Stimulated activated CD8-positive, alpha-beta memory T cell treated with anti-CD3 and anti-CD28 coated beads, Interleukin-15, amount 100 ng/mL, for 4 hours (primary cell): Measurements from ENCODE around the gene EZH1.
A peak's percentile ranks its signal among the peaks of the same experiment; 100 is the strongest.
"Not testable (repeated sequence)": the region's sequence is repeated elsewhere in the genome, so short reads cannot be mapped to it uniquely, and the experiment has no call there.

Source experiments
- DNase-seq, 2 donors: peaks; one replicate each; pipeline ENCODE4 v3.0.0-alpha.2; 2020; ENCODE audit warnings: low read depth in 2 of 2

The EZH1 gene

DNA sequence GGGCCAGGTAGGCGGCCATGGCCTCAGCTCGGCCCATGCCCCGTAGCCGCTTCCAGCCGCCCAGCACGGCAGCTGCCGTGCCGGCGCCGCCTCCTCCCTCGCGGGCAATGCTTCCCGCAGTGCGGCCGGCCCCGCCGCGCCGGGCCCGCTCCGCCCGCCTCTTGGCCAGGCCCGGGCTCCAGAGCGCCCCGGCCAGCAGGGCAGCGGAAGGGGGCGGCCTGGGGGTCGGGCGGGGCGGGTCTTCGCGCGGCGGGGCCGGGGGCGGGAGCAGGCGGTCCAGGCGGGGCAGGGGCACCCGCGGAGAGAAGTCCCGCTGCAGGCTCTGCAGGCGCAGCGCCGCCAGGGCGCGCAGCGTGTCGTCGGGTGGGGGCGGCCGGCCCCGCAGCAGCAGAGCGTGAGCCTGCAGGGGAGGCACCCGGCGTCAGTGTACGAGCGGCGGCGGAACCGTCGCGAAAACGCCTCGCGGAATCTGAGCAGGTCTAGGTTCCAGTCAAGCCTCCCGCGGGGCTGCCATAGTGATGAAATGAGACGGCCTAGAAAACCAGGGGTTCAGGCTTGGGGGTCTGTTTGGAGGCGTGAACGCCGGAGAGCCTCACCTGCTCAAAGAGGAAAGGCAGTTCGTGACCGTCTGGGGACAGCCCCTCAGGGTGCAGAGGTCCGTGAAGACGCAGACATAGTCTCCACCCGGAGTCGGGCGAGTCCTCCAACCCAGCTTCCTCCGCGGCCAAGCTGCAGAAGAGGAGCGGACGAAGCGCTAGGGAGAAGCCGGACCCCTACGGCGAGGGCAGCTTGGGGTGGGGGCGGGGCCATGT is 74.7 kb downstream of the EZH1 start:
- DNase-seq: no peak

DNA sequence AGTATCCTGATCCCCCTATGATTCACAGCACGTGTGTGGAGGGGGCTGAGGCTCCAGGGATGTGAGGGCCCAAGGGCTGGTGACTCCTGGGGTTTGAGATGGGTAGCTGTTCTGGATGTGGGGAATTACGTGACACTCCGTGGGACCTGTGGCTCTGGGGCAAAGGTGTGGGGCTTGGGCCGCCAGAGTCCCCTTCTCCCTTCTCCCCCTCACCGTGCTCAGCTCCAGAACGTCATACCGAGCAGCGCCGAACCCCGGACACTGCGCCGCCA is 75.2 kb downstream of the EZH1 start:
- DNase-seq: no peak

DNA sequence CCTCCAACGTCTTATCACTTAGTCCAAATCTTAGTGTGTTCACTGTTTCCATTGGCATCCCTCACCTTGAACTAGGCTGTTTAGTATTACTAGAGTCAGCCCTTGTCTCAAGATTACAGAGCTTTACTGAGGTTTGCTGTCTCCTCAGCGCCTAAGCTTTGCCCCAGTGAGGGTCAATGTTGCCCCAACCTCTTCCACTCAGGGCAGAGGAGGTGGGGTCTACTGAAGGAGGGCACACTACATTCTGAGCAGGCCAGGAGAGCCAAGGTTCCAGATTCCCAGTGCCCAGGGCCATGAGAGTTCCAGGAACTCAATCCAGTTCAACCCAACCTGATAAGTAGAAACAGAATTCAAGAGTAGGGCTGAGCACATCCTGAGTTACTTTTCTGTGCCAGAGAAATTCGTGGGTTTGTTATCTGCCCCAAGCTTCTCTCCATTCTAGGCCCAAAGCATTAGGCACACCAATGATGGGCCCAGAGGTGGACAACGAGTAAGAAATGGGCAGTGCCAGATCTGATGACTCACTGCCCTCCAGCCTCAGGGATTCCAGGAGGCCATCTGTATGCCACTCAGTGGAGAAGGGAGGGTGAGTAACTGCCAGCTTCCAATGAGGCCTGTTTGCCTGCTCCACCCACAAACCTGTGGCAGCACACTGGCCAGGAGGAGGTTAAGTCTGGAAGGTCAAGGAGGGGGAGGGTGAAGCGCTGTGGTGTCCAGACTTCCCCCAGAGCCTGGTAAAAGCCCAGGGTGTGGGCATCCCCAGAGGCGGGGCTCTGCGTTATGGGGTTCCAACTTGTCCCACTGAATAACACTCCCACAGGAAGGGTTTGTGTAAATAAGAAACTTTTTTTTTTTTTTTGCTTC is 77.5 kb downstream of the EZH1 start:
- no peak for DNase-seq

GRCh38 chr17:42666126-42666525 is 78.7 kb downstream of the EZH1 start:
- not testable (repeated sequence) for DNase-seq

DNA sequence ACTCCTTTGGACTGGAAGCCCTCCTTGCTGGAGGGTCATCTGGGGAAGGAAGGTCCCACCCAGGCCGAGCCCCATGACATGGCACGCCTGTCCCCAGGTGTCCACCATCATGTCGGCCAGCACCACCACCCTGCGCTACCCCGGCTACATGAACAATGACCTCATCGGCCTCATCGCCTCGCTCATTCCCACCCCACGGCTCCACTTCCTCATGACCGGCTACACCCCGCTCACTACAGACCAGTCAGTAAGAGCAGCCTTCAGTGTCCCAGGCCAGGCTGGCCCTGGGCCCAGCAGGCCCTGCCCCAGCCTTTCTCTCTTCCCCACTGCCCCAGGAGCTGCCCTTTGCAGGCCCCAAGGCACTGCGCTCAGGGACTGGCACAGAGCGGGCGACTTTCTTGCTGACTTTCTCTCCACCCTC is 79.2 kb downstream of the EZH1 start:
- no peak for DNase-seq

DNA sequence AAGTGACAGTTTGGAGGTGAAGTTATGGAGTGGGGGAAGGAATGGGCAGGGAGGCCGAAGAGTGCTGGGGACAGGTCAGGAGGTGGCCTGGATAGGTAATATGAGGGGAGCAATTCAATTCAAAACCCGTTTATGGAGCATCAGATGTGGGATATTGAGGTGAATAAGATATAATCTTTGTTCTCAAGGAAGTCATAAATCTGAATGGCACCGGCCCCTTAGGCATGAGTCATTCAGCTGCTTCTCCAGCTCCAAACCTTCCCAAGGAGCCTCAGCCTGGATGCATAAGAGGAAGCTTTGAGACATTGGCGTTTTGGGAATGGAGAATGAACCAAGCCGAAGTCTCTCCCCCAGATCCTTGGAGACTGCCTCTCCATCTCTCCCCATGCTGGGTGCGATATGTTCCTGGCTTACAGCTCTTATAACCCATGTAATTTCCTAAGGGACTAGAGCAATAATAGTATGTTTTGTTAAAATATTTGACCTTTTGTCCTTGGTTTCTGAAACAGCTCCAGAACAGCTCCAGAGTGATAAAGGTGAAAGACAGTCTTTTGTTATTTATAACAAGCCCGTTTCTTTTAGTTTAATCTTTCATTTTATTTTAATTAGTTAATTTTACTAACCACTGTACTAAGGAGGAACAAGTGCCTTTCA is 84.0 kb downstream of the EZH1 start:
- DNase-seq: no peak

DNA sequence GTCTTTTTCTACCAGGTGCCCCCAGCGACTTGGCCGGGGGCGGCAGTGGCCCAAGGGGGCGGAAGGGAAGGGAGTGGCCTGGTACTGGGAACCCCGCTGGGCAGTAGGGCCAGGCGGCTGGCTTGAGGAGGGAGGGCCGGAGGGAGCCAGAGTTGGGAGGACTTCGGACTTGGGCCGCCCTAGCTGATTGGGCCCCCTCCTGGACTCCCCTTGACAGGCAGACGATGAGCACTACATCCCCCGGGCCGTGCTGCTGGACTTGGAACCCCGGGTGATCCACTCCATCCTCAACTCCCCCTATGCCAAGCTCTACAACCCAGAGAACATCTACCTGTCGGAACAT is 84.9 kb downstream of the EZH1 start:
- DNase-seq: not testable (repeated sequence)

DNA sequence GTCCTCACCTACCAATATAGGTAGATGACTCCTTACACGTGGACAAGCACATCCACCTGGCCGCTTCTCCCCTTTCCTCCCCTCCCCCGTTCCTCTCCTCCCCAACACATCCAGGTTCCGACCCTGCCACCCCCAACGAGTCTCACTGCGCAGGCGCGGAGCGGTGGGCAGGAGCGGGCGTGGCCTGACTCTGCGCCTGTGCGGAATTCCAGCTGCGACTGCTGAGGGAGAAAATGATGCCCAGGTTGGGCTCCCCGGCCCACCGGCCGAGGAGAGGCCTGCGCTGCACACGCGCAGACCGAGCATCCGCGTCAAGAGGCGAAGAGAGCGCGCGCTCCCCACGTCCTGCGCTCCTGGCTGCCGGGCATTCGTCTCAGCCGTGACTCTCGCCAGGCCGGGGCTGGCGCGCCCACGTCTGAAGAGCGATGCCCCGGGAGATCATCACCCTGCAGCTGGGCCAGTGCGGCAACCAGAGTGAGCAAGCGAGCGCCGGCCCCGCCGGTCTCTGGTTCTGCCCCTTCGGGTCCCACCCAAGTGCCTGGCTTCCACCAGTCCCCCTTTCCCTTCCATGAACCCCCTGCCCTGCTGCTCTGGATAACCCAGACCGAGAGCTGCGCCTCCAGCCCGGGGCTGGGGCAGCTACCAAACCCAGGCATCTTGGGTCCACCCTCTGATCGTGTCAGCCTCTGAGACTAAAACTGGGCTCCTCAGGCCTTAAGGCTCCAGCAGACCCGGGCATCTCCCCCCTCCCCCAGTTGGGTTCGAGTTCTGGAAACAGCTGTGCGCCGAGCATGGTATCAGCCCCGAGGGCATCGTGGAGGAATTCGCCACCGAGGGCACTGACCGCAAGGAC is 85.5 kb downstream of the EZH1 start, which contains the start of gene TUBG2:
Gene TUBG2, plus strand, starts transcription at position 206 of the 853 bp plus-strand sequence. Its CDS starts 220 bp downstream, at position 426.
- DNase-seq: peak; percentile 61 to 68

- no peak for DNase-seq
These were observed 86.8 kb downstream of the EZH1 start for GRCh38 chr17:42657824-42658588.

GRCh38 chr17:42655528-42655927 is 89.3 kb downstream of the EZH1 start:
- DNase-seq: no peak

DNA sequence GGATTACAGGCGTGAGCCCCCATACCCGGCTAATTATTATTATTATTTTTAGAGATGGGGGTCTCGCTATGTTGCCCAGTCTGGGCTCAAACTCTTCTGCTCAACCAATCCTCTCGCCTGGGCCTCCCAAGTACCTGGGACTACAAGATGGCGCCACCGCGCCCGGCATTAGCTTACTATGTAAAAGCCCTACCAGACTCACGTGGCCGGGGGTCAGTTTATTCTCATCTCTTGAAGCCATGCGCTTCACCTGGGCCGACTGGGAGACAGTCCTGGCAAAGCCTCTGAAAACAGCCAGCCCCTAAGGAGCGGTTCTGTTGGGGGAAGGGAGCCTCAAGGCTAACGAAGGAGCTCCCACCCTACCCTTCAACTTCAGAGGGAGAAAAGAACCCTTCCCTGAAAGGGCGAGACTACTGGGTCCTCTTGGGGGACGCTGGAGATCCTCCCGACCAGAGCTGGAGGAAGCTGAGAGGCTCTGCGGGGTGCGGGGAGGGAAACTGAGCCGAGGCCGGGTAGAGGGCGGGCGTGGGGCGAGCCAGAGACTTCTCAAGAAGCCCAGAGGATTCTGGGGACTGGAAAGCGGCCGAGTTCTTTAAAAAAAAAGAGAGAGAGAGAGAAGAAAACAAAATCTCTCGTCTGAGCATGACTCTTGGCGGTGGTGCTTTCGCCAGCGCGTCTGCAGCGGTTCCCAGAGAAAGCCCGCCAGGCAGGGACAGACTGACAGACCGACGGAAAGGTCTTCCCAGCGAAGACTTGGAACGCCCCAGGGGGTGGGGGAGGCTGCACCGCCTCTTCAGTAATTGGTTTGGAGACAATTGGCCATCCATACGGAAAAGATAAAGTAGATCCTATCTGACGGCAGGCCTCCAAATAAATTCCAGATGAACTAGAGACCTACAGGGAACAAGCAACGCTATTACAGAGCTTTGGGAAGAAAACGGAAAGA is 91.4 kb downstream of the EZH1 start:
- DNase-seq: no peak

DNA sequence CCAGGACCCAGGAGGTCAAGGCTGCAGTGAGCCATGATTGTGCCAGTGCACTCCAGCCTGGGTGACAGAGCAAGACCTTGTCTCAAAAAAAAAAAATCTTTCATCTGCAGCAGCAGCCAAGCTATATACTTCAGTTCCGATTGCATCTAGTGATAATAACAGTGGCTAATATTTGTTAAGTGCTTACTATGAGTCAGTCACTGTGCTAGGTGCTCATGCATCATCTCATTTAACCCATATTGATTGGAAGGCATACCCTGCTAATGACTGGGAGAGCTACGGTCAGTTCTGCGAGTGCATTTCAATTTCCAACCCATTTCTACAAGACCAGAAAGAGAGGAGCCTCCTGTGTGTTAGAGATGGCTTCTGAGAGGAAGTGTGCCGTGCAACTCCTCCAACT is 93.4 kb downstream of the EZH1 start:
- DNase-seq: no peak
